Measurements from ENCODE around the gene CLASRP. TPM values are rescaled to one million over a fixed set of nuclear protein-coding genes. Genes with fewer than 3 reads are reported as not detected.

The CLASRP gene
- total RNA-seq, 4 donors from 2014 or later: 48.2 to 96.8 (median 95.0) TPM

DNA sequence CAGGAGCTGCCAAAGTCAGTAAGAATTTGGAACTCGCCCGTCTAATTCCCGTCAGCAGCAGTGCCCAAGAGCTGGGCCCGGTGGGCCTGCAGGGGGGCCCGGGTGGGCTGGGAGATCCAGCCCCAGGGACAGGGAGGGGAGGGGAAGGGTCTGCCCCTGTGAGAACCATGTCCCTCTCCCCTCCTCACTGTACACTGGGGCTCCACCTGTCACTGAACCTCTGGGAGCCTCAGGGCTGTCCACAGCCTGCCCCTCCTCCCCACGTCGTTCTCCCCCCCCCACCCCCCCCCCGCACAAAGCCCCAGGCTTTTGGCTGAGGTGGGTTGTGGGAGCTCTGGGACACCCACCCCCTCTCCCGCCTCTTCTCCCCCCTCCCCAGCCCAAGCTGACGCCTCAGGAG lies 29.2 kb downstream of the CLASRP start:
- peaks cover 65 to 69% of the 10 kb centered on the region in 2 donors for H3K36me3 ChIP-seq
- H3K4me1 ChIP-seq: no peaks in the 10 kb centered on the region
- H3K9me3 ChIP-seq: no peaks in the 10 kb centered on the region
- intact Hi-C loops (cut with DNase I): no loop called here
- H3K27me3 ChIP-seq: no peaks in the 10 kb centered on the region
- H3K4me3 ChIP-seq (replicated peaks in 1 of 3): no peak overlapping the region
- TF ChIP-seq, protein P1, sequence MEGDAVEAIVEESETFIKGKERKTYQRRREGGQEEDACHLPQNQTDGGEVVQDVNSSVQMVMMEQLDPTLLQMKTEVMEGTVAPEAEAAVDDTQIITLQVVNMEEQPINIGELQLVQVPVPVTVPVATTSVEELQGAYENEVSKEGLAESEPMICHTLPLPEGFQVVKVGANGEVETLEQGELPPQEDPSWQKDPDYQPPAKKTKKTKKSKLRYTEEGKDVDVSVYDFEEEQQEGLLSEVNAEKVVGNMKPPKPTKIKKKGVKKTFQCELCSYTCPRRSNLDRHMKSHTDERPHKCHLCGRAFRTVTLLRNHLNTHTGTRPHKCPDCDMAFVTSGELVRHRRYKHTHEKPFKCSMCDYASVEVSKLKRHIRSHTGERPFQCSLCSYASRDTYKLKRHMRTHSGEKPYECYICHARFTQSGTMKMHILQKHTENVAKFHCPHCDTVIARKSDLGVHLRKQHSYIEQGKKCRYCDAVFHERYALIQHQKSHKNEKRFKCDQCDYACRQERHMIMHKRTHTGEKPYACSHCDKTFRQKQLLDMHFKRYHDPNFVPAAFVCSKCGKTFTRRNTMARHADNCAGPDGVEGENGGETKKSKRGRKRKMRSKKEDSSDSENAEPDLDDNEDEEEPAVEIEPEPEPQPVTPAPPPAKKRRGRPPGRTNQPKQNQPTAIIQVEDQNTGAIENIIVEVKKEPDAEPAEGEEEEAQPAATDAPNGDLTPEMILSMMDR (IDR thresholded peaks at IDR 0.05): no peak
- no peak for TF ChIP-seq POLR2A (IDR thresholded peaks at IDR 0.05)
- H3K27ac ChIP-seq: no peak overlapping the region
- no peak for DNase-seq
- WGBS, 2 donors: 90 to 97% methylated on average over 5 to 10 of the region's 10 CpGs

DNA sequence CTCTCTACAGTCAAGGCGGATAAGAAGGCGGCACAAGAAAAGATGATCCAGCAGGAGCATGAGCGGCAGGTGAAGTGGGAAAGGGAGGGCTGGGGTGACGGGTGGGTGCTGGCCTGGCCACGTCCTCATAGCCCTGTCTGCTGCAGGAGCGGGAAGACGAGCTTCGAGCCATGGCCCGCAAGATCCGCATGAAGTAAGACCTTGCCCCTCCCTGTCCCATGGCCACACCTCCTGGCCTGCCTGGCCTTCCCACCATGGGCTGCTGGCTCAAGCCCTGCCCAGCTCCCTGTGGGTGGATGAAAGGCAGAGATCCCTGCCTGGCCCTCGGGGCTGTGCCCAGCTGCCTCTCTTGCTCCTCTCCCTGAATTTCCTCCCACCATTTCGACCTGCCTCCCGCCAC lies 30.2 kb downstream of the CLASRP start:
- DNase-seq: no peak
- H3K36me3 ChIP-seq: peaks cover 58 to 63% of the 10 kb centered on the region in 2 donors

DNA sequence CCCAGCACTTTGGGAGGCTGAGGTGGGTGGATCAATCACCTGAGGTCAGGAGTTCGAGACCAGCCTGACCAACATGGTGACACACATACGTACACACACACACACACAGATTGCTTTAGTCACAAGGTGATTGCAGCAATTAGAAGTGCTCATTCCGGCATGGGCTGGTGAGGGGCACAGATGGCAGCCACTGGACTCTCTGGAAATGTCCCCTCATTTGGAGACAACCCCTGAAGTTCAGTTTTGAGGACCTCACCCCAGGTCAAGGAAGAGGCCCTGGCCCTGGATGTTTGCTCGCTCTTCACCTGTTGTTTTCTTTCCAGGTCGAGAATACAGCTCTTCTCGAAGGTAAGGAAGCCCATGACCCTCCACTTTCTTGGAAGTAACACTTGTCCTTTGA lies 31.4 kb downstream of the CLASRP start:
- no peak for TF ChIP-seq POLR2A (IDR thresholded peaks at IDR 0.05)
- TF ChIP-seq, protein P1 (IDR thresholded peaks at IDR 0.05): no peak
- H3K27me3 ChIP-seq: no peaks in the 10 kb centered on the region
- H3K4me3 ChIP-seq (replicated peaks in 1 of 3): no peak overlapping the region
- H3K27ac ChIP-seq: no peak overlapping the region
- H3K4me1 ChIP-seq: peaks cover 0 to 4% of the 10 kb centered on the region in 2 donors
- WGBS, 2 donors: 88 to 92% methylated on average over 4 to 6 of the region's 6 CpGs
- intact Hi-C loops (cut with DNase I): no loop called here
- H3K36me3 ChIP-seq: peaks cover 46 to 51% of the 10 kb centered on the region in 2 donors
- no peak for DNase-seq
- H3K9me3 ChIP-seq: no peaks in the 10 kb centered on the region

More for the DNA sequence above, 30.2 kb downstream of the CLASRP start:
- H3K4me1 ChIP-seq: no peaks in the 10 kb centered on the region
- no peaks in the 10 kb centered on the region for H3K27me3 ChIP-seq
- no peaks in the 10 kb centered on the region for H3K9me3 ChIP-seq
- 80 to 86% methylated on average over 13 of the region's 13 CpGs for WGBS, 2 donors
- H3K27ac ChIP-seq: no peak overlapping the region
- TF ChIP-seq POLR2A (IDR thresholded peaks at IDR 0.05): no peak
- TF ChIP-seq, protein P1 (IDR thresholded peaks at IDR 0.05): no peak
- intact Hi-C loops (cut with DNase I): no loop called here
- no peak overlapping the region for H3K4me3 ChIP-seq (replicated peaks in 1 of 3)

DNA sequence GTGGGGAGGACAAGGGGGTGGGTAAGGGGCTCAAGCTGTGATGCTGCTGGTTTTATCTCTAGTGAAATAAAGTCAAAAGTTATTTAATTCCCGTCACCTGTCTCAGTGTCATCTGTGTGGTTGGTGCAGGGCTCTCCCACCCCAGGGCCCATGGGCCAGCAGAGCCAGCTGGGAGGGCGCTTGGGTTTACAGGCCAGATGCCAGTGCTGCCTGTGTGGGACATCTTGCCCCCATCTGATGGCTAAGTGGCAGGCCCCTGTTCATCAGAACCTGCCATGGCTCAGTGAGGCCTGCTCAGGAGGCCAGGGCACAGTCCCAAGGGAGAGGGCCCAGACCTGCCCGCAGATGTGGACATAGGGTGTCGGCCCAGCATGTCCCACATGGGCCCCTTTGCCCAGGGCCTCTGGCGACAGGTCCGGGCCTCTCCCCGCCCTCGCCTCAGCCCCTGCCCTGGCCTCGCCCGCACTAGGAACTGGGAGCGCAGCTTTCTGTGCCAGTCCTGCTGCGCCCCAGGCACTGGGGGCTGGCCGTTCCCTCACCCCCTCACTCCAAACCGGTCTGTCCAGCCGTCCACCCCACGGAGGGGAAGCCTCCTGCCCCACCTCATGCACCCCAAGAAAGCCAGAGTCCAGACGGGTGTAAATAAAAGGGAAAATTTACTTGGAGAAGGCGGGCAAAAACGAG lies 32.2 kb downstream of the CLASRP start:
- H3K4me1 ChIP-seq: peaks cover 0 to 9% of the 10 kb centered on the region in 2 donors
- WGBS, 2 donors: 91% methylated on average over 10 to 19 of the region's 19 CpGs
- intact Hi-C loops (cut with DNase I): no loop called here
- peaks cover 41 to 47% of the 10 kb centered on the region in 2 donors for H3K36me3 ChIP-seq
- no peak overlapping the region for H3K4me3 ChIP-seq (replicated peaks in 1 of 3)
- no peak for DNase-seq
- no peaks in the 10 kb centered on the region for H3K27me3 ChIP-seq
- TF ChIP-seq, protein P1 (IDR thresholded peaks at IDR 0.05): no peak
- no peak for TF ChIP-seq POLR2A (IDR thresholded peaks at IDR 0.05)
- H3K9me3 ChIP-seq: no peaks in the 10 kb centered on the region
- H3K27ac ChIP-seq: no peak overlapping the region

DNA sequence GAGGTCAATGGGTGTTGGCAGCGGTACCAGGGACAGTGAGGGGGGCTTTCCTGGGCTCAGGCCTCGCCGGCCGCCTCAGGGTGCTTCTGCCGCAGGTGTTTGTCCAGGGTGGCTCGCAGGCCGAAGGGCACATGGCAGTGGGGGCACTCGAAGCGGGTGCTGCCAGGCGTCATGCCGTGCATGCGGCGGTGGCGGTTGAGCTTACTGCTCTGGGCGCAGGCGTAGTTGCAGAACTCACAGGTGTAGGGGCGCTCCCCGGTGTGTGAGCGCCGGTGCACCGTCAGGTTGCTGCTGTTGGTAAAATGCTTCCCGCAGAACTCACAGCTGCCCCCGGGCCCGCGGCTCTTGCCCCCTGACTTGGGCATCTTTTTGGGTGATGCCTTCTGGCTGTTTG lies 32.7 kb downstream of the CLASRP start:
- DNase-seq: no peak
- no peaks in the 10 kb centered on the region for H3K9me3 ChIP-seq
- no peaks in the 10 kb centered on the region for H3K27me3 ChIP-seq
- no peak overlapping the region for H3K4me3 ChIP-seq (replicated peaks in 1 of 3)
- TF ChIP-seq POLR2A (IDR thresholded peaks at IDR 0.05): no peak
- TF ChIP-seq, protein P1 (IDR thresholded peaks at IDR 0.05): no peak
- H3K36me3 ChIP-seq: peaks cover 40 to 47% of the 10 kb centered on the region in 2 donors
- no peak overlapping the region for H3K27ac ChIP-seq
- intact Hi-C loops (cut with DNase I): no loop called here
- peaks cover 2 to 14% of the 10 kb centered on the region in 2 donors for H3K4me1 ChIP-seq
- WGBS, 2 donors: 89 to 95% methylated on average over 15 to 25 of the region's 25 CpGs
